Endodermal cell (in vitro differentiated cells): Measurements from ENCODE around the gene MTA1. TPM values are rescaled to one million over a fixed set of nuclear protein-coding genes. Genes with fewer than 3 reads are reported as not detected.
A peak's percentile ranks its signal among the peaks of the same experiment; 100 is the strongest.

Experiments used
- DNase-seq: peaks from one replicate; pipeline ENCODE4 v3.0.0-alpha.2; 2017
- H3K27ac ChIP-seq: 2 replicates; pipeline ENCODE4 v1.5.1; 2013; ENCODE audit warnings: mild to moderate bottlenecking, low read depth, low read length, moderate library complexity
- H3K27me3 ChIP-seq: 2 replicates; pipeline ENCODE4 v1.6.1; 2013; ENCODE audit warnings: mild to moderate bottlenecking, low read length, moderate library complexity; ENCODE audit not compliant: insufficient read depth, control insufficient read depth, poor library complexity, severe bottlenecking
- H3K36me3 ChIP-seq: 2 replicates; pipeline ENCODE4 v1.7.0; 2013; ENCODE audit warnings: mild to moderate bottlenecking, low read length, moderate library complexity; ENCODE audit not compliant: control insufficient read depth, insufficient read depth
- H3K4me1 ChIP-seq: one replicate; pipeline ENCODE4 v1.7.0; 2013; ENCODE audit warnings: low read length; ENCODE audit not compliant: control insufficient read depth, insufficient read depth
- H3K4me3 ChIP-seq: 2 replicates; pipeline ENCODE4 v1.5.1; 2013; ENCODE audit warnings: mild to moderate bottlenecking, low read length, moderate library complexity
- H3K9ac ChIP-seq: 2 replicates; pipeline ENCODE4 v1.6.1; 2013; ENCODE audit warnings: mild to moderate bottlenecking, low read length, moderate library complexity; ENCODE audit not compliant: poor library complexity, severe bottlenecking; ENCODE audit errors: extremely low read depth
- H3K9me3 ChIP-seq: 2 replicates; pipeline ENCODE4 v1.6.1; 2013; ENCODE audit warnings: mild to moderate bottlenecking, low read length, moderate library complexity; ENCODE audit not compliant: control insufficient read depth
- H3K27ac Mint-ChIP-seq: 2 replicates; pipeline ENCODE4 v1.8.0; 2020; ENCODE audit warnings: mixed read lengths
- H3K27me3 Mint-ChIP-seq: 2 replicates; pipeline ENCODE4 v1.8.0; 2021; ENCODE audit warnings: mild to moderate bottlenecking, mixed read lengths; ENCODE audit not compliant: insufficient read depth
- H3K36me3 Mint-ChIP-seq: 2 replicates; pipeline ENCODE4 v1.8.0; 2020; ENCODE audit warnings: low read depth, mixed read lengths
- H3K4me1 Mint-ChIP-seq: 2 replicates; pipeline ENCODE4 v1.8.0; 2020; ENCODE audit warnings: mixed read lengths
- H3K4me3 Mint-ChIP-seq: 2 replicates; pipeline ENCODE4 v1.8.0; 2020; ENCODE audit warnings: mild to moderate bottlenecking, moderate library complexity, mixed read lengths
- H3K9me3 Mint-ChIP-seq: 2 replicates; pipeline ENCODE4 v1.8.0; 2020; ENCODE audit warnings: mild to moderate bottlenecking, mixed read lengths
- WGBS, 2 experiments: methylation state at CpG; one replicate each; pipeline versions ENCODE4 v1.1.5 to v1.1.7; 2013; ENCODE audit warnings: missing lambda C conversion rate in 2 of 2, mixed read lengths in 1 of 2; ENCODE audit not compliant: insufficient coverage in 1 of 2, insufficient read length in 1 of 2; 5-methylcytosine and 5-hydroxymethylcytosine counted together
- total RNA-seq, 2 donors: library from RNA; stranded (reverse); fragmentation: NEBNext Ultra II Directional in 1 of 2; extraction: Animal tissue kit (Norgen Biotek cat#: 25700) in 1 of 2; gene quantifications; 2 replicates in 1 of 2; 3 replicates in 1 of 2; pipeline ENCODE4 v1.2.1, GENCODE V29; 2021
- TF ChIP-seq, protein P1 (sequence below): fragments of 200-600 bp; sonication (generic); conservative IDR thresholded peaks from 2 replicates; pipeline ENCODE4 v1.5.0; 2021; ENCODE audit warnings: antibody characterized with exemption, mild to moderate bottlenecking

The MTA1 gene
- total RNA-seq, 2 donors from 2014 or later, result 245 to 246 TPM

DNA sequence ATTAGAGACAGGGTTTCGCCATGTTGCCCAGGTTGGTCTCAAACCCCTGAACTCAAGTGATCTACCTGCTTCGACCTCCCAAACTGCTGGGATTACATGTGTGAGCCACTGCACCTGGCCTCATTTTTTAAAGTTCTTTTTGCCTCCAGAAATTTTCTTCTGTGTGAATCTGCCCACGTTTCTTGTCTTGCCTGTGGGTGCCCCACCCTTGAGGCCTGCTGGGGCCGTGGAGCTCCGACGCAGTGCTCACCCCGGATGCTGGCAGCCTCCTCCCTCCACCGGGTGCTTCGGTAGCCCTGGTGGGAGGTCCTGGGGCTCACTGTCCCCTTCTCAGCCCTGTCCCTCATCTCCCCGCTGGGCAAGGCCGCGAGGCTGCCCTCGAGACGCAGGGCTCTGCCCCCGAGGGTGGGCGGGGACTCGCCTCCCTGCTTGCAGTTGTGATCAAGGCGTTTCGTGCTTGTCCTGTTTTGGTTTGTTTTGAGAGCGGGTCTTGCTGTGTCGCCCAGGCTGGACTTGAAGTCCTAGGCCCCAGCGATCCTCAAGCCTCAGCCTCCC, 35.5 kb downstream of the MTA1 start:
- H3K27me3 Mint-ChIP-seq, result no peaks in the 10 kb centered on the region
- no peak overlapping the region for H3K4me3 Mint-ChIP-seq
- H3K9me3 Mint-ChIP-seq, result no peaks in the 10 kb centered on the region
- no peaks in the 10 kb centered on the region for H3K27me3 ChIP-seq
- H3K9me3 ChIP-seq, result no peaks in the 10 kb centered on the region
- H3K36me3 ChIP-seq, result peaks cover 45% of the 10 kb centered on the region
- 95 to 96% methylated on average over 18 to 22 of the region's 22 CpGs for WGBS, 2 experiments
- H3K27ac ChIP-seq, result no peak overlapping the region
- TF ChIP-seq, protein P1, sequence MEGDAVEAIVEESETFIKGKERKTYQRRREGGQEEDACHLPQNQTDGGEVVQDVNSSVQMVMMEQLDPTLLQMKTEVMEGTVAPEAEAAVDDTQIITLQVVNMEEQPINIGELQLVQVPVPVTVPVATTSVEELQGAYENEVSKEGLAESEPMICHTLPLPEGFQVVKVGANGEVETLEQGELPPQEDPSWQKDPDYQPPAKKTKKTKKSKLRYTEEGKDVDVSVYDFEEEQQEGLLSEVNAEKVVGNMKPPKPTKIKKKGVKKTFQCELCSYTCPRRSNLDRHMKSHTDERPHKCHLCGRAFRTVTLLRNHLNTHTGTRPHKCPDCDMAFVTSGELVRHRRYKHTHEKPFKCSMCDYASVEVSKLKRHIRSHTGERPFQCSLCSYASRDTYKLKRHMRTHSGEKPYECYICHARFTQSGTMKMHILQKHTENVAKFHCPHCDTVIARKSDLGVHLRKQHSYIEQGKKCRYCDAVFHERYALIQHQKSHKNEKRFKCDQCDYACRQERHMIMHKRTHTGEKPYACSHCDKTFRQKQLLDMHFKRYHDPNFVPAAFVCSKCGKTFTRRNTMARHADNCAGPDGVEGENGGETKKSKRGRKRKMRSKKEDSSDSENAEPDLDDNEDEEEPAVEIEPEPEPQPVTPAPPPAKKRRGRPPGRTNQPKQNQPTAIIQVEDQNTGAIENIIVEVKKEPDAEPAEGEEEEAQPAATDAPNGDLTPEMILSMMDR, result no peak
- H3K4me3 ChIP-seq, result no peak overlapping the region
- no peaks in the 10 kb centered on the region for H3K4me1 Mint-ChIP-seq
- peak overlapping the region; percentile 48 for H3K27ac Mint-ChIP-seq
- no peak overlapping the region for H3K9ac ChIP-seq
- no peaks in the 10 kb centered on the region for H3K4me1 ChIP-seq
- DNase-seq, result no peak
- peaks cover 46% of the 10 kb centered on the region for H3K36me3 Mint-ChIP-seq

DNA sequence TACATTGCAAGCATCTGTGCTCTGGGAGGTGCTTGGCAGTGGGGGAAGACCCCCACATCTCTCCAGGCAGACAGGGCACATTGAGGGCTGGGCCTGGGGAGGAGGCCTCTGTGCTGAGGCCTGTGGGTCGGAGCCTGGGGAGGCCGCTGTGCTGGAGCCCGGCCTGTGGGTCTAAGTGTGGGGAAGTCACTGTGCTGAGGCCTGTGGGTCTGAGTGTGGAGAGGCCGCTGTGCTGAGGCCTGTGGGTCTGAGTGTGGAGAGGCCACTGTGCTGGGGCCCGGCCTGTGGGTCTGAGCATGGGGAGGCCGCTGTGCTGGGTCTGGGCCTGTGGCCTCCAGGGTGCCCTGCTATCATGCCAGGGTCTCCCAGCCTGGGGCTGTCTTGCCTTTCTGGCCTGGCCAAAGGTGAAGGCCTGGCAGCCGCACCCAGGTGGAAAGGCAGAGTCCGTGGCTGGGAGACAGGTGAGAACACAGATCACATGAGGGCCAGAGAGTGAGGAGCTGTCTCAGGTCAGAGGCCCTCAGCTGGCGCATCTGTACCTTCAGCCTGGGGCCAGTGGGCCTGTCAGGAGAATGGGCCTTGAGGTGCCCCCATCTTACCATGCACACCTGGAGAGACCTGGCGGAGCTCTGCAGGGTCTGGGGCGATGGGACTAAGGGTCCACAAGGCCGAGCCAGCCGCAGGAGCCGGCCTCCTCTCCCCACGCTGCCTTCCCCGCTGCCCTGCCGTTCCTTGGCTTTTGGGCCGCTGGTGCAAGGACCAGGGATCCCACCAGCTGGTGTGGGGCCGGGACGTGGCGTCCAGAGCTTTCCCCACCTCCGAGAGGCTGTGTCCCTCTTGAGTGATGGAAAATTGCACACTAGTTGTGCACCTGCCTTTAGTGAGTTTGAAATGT, 36.4 kb downstream of the MTA1 start:
- TF ChIP-seq, protein P1, result no peak
- DNase-seq, result no peak
- no peaks in the 10 kb centered on the region for H3K9me3 ChIP-seq
- H3K9me3 Mint-ChIP-seq, result no peaks in the 10 kb centered on the region
- H3K4me1 Mint-ChIP-seq, result no peaks in the 10 kb centered on the region
- H3K4me1 ChIP-seq, result no peaks in the 10 kb centered on the region
- no peaks in the 10 kb centered on the region for H3K27me3 Mint-ChIP-seq
- H3K9ac ChIP-seq, result no peak overlapping the region
- peaks cover 44% of the 10 kb centered on the region for H3K36me3 Mint-ChIP-seq
- no peak overlapping the region for H3K27ac ChIP-seq
- H3K27me3 ChIP-seq, result no peaks in the 10 kb centered on the region
- WGBS, 2 experiments, result 89% methylated on average over 18 to 22 of the region's 22 CpGs
- peaks cover 39% of the 10 kb centered on the region for H3K36me3 ChIP-seq
- H3K27ac Mint-ChIP-seq, result peak overlapping the region; percentile 48
- no peak overlapping the region for H3K4me3 Mint-ChIP-seq
- no peak overlapping the region for H3K4me3 ChIP-seq

DNA sequence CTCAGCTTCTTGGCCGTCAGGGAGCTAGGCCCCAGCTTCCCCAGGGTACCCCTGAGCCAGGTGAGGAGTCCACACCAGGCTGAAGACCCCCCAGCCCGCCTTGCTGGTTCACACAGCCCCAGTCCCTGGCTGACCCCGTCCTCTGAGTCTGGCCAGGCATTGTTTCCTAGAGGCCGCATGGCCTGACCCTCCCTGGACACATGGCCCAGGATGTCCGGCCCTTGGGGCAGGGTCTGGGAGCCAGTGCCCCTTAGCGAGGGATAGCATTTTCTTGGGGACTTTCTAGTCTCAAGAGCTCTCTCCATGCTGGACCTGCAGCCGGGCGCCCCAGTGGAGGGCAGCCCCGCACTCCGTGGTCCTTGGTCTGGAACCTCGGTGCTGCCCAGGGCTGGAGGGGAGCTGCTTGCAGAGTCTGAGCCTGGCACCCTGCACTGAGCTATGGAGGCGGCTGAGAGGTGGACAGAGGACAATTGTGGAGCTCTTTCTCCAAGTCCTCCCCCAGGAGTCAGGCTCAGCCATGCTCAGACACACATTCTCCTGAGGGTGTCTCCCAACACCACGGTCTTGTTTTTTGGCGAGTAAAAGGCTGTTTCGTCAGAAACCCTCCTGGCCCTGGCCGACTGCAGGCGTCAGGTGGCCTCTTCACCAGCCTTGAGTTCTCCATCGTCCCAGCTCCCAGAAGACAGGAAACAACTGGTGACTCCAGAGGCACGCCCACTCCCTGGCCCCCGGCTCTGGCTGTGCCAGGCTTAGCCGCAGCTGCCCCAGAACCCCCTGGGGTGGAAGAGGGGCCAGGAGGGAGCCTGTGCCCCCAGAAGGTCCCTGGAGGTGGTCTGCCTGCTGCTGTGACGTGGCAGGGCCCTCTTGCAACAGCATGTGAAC, 37.4 kb downstream of the MTA1 start:
- no peak for DNase-seq
- H3K4me1 Mint-ChIP-seq, result no peaks in the 10 kb centered on the region
- TF ChIP-seq, protein P1, result no peak
- H3K4me3 ChIP-seq, result no peak overlapping the region
- WGBS, 2 experiments, result 95 to 96% methylated on average over 21 to 22 of the region's 22 CpGs
- peaks cover 46% of the 10 kb centered on the region for H3K36me3 Mint-ChIP-seq
- no peaks in the 10 kb centered on the region for H3K4me1 ChIP-seq
- no peaks in the 10 kb centered on the region for H3K9me3 ChIP-seq
- H3K4me3 Mint-ChIP-seq, result no peak overlapping the region
- H3K9me3 Mint-ChIP-seq, result no peaks in the 10 kb centered on the region
- H3K36me3 ChIP-seq, result peaks cover 40% of the 10 kb centered on the region
- no peak overlapping the region for H3K27ac ChIP-seq
- no peaks in the 10 kb centered on the region for H3K27me3 Mint-ChIP-seq
- H3K9ac ChIP-seq, result no peak overlapping the region
- no peaks in the 10 kb centered on the region for H3K27me3 ChIP-seq
- no peak overlapping the region for H3K27ac Mint-ChIP-seq
